Endothelial cell of umbilical vein (primary cell): Measurements from ENCODE around the gene CDK2. TPM values are rescaled to one million over a fixed set of nuclear protein-coding genes. Genes with fewer than 3 reads are reported as not detected.
"Not testable (repeated sequence)": the region's sequence is repeated elsewhere in the genome, so short reads cannot be mapped to it uniquely, and the experiment has no call there.

Source experiments
- BruUV-seq: library from RNA; stranded (reverse); fragments of 400-500 nt; replicated peaks from 2 replicates; lab custom pipeline; 2021; lab: Mats Ljungman, UMichigan
- CTCF ChIA-PET: fragments of 300-600, 350-600 bp; sonication (Branson Sonifier 250); formaldehyde crosslinking; loops from one replicate; lab custom pipeline; 2021; ENCODE audit warnings: antibody characterized with exemption, inconsistent platforms; lab: Charles Lee
- POLR2A ChIA-PET: fragments of 300-600, 350-600 bp; sonication (Branson Sonifier 250); formaldehyde crosslinking; loops from one replicate; lab custom pipeline; 2021; ENCODE audit warnings: antibody characterized with exemption, inconsistent platforms; lab: Charles Lee
- DNase-seq: peaks from one replicate; pipeline ENCODE4 v3.0.0-alpha.2; 2011; ENCODE audit warnings: low read depth, low spot score
- FAIRE-seq: peaks from 2 replicates; lab custom pipeline; 2011; peaks lifted over from hg19 to GRCh38; lab: Jason Lieb, UNC
- H2AFZ ChIP-seq: 2 replicates; pipeline ENCODE4 v1.6.0; 2012; ENCODE audit warnings: low read depth, low read length, control low read depth, inconsistent platforms
- H3K27ac ChIP-seq: 2 replicates; pipeline ENCODE4 v1.5.1; 2011; ENCODE audit warnings: low read depth, mild to moderate bottlenecking, control low read depth, low read length, moderate library complexity; ENCODE audit not compliant: insufficient read depth
- H3K27me3 ChIP-seq, 2 experiments: 2 replicates each; pipeline versions ENCODE4 v1.6.0 to v1.6.1; 2011; ENCODE audit warnings: low read length in 2 of 2, mixed read lengths in 1 of 2; ENCODE audit not compliant: control insufficient read depth in 2 of 2, insufficient read depth in 2 of 2
- H3K36me3 ChIP-seq, 2 experiments: 2 replicates in 1 of 2; 3 replicates in 1 of 2; pipeline ENCODE4 v1.5.1; 2011; ENCODE audit warnings: low read length in 2 of 2, mild to moderate bottlenecking in 1 of 2, moderate library complexity in 1 of 2; ENCODE audit not compliant: control insufficient read depth in 2 of 2, insufficient read depth in 2 of 2; ENCODE audit errors: extremely low read depth in 1 of 2
- H3K4me1 ChIP-seq: 3 replicates; pipeline ENCODE4 v1.5.1; 2011; ENCODE audit warnings: mild to moderate bottlenecking, low read length; ENCODE audit not compliant: control insufficient read depth, insufficient read depth; ENCODE audit errors: extremely low read depth
- H3K4me2 ChIP-seq: 2 replicates; pipeline ENCODE4 v1.6.1; 2011; ENCODE audit warnings: low read length, control low read depth, mixed read lengths; ENCODE audit not compliant: insufficient read depth
- H3K4me3 ChIP-seq, 3 experiments: fragments of 200-600 bp in 1 of 3; sonication (generic), shearing (Covaris generic) in 1 of 3; replicated peaks in 1 of 3; 2 replicates each; pipeline ENCODE4 v1.5.1; 2011 to 2016; ENCODE audit warnings: control low read depth in 3 of 3, low read length in 3 of 3, mild to moderate bottlenecking in 2 of 3, inconsistent platforms in 1 of 3, low read depth in 1 of 3, moderate library complexity in 1 of 3; ENCODE audit not compliant: insufficient read depth in 1 of 3
- H3K79me2 ChIP-seq: 2 replicates; pipeline ENCODE4 v1.6.0; 2012; ENCODE audit warnings: low read length, inconsistent platforms; ENCODE audit not compliant: control insufficient read depth, insufficient read depth
- H3K9ac ChIP-seq: replicated peaks from 2 replicates; pipeline ENCODE3; 2011; ENCODE audit warnings: low read length, control low read depth; ENCODE audit not compliant: insufficient read depth; ENCODE audit errors: extremely low read depth
- H3K9me1 ChIP-seq: replicated peaks from 3 replicates; pipeline ENCODE4 v1.6.0; 2011; ENCODE audit warnings: mild to moderate bottlenecking, low read length; ENCODE audit not compliant: control insufficient read depth, insufficient read depth; ENCODE audit errors: extremely low read depth
- H3K9me3 ChIP-seq: replicated peaks from 2 replicates; pipeline ENCODE4 v1.5.1; 2012; ENCODE audit warnings: low read length, inconsistent platforms; ENCODE audit not compliant: control insufficient read depth, insufficient read depth
- H4K20me1 ChIP-seq: replicated peaks from 2 replicates; pipeline ENCODE3; 2011; ENCODE audit warnings: mild to moderate bottlenecking, low read length; ENCODE audit not compliant: control insufficient read depth, insufficient read depth; ENCODE audit errors: extremely low read depth
- EZH2 ChIP-seq: IDR thresholded peaks from 2 replicates; pipeline ENCODE4 v1.6.1; 2012; ENCODE audit warnings: borderline replicate concordance, low read depth, mild to moderate bottlenecking, moderate library complexity, low read length, inconsistent platforms; ENCODE audit not compliant: severe bottlenecking
- FOS ChIP-seq: IDR thresholded peaks from 2 replicates; pipeline ENCODE4 v1.6.1; 2011; ENCODE audit warnings: mild to moderate bottlenecking, low read length, moderate library complexity, borderline replicate concordance; ENCODE audit not compliant: insufficient read depth
- JUN ChIP-seq: IDR thresholded peaks from 2 replicates; pipeline ENCODE4 v1.6.1; 2011; ENCODE audit warnings: borderline replicate concordance, low read depth; ENCODE audit not compliant: insufficient read length, insufficient read depth
- MAX ChIP-seq: IDR thresholded peaks from 2 replicates; pipeline ENCODE4 v1.6.1; 2011; ENCODE audit not compliant: insufficient read depth, insufficient read length
- MYC ChIP-seq: IDR thresholded peaks from one replicate; pipeline ENCODE4 v1.6.1; 2011; ENCODE audit warnings: mild to moderate bottlenecking, low read depth, low read length
- POLR2A ChIP-seq: IDR thresholded peaks from 2 replicates; pipeline ENCODE4 v1.6.1; 2012; ENCODE audit warnings: low read depth, mild to moderate bottlenecking, control low read depth, low read length
- POLR2AphosphoS5 ChIP-seq: IDR thresholded peaks from 2 replicates; pipeline ENCODE4 v1.6.1; 2012; ENCODE audit warnings: low read depth, mild to moderate bottlenecking, control low read depth, low read length, moderate library complexity; ENCODE audit not compliant: insufficient read depth
- dilution Hi-C: fragments of 300-500 bp; cut with MboI; formaldehyde crosslinking; loops from one replicate; pipeline ENCODE4 v1.15.0; 2019; ENCODE audit warnings: low sequenced_read_pairs; ENCODE audit not compliant: extremely low pct_ligation_motif_present
- intact Hi-C: fragments of 100-400 bp; cut with micrococcal nuclease; formaldehyde crosslinking; loops from one replicate; pipeline ENCODE4 v1.10.0; 2022
- polyA plus RNA-seq, 4 experiments: library from polyadenylated mRNA; depleted of rRNA in 3 of 4; stranded (reverse) in 3 of 4; unstranded in 1 of 4; fragments of >200 nt; gene quantifications; 2 replicates each; pipeline versions ENCODE4 v1.2.1 to v1.2.3, GENCODE V29; 2011 to 2012; ENCODE audit warnings: missing spikeins in 1 of 4
- total RNA-seq: library from RNA; stranded (reverse); gene quantifications from 2 replicates; pipeline ENCODE4 v1.2.3, GENCODE V29; 2021

Gene CDK2
- total and polyA plus RNA-seq, 2 donors (not counting 3 experiments of a cell fraction or from before 2014, with no cell fraction given) = 46.7 to 69.8 TPM

DNA sequence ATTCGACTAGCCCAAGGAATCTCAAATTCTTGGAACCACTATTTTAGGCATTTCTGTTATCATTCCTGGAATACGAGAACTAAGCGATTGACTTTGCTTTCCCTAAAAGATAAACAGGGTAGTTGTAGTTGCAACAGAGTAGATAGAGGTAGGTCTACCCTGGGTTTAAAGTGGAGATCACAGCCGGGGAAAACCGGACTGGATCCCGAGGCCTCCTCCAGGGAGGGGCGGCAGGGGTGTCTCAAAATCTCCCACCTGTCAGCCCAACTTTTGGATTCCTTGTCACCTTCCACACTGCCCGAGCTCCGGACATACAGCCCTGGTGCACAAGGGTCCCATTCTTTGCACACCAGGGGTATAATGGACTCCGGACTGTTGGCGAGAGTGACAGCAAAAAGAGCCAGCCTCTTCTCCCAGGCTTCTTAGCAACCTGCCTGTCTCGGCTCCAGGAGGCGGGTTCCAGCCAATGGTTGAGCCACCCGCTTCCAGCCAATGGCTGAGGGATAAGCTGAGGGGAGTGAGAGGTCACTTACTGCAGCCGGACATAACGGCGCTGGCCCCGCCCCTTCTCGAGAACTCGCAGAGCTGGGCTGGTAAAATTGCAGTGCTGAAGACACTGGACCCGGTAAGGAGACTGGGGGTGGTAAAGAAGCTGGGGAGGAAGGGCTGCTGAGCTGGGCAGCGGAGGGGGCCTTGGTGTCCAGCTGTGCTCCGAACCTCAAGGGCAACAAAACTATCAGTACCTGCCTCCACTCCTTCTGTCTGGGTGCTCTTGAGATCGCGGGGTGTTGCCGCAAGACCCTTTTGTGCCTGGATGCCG, 30.3 kb downstream of the CDK2 start, which contains the start of gene SUOX:
TSS of gene SUOX (plus strand) at position 562 of the 820 bp plus-strand sequence. CDS start 4,946 bp downstream, outside the sequence.
- peak; percentile 98 for DNase-seq
- Histone ChIP-seq H3K27me3 (no peaks in the 10 kb centered on the region), H3K79me2 (no peaks in the 10 kb centered on the region), H4K20me1 (no peaks in the 10 kb centered on the region), H3K36me3 (peaks cover 5 to 14% of the 10 kb centered on the region in 2 experiments), H3K4me1 (peaks cover 10% of the 10 kb centered on the region), H2AFZ (peak within 1 kb of the TSS; percentile 22), H3K27ac (no peak within 1 kb of the TSS), H3K9ac (peak within 1 kb of the TSS; percentile 22), H3K4me2 (peak within 1 kb of the TSS; percentile 74), H3K9me3 (no peaks in the 10 kb centered on the region), H3K9me1 (no peaks in the 10 kb centered on the region), H3K4me3 (peak within 1 kb of the TSS; percentile 17 to 73 (median 40))
- POLR2A ChIA-PET = interaction anchor here (0.5 to 2.2 kb wide), 7 partner anchors 10 to 161 kb away, joined by 3 to 16 read pairs (median 7); partner anchors contain the start of genes MYL6, PA2G4 and RAB5B
- dilution Hi-C loops = no loop called here
- CTCF ChIA-PET = interaction anchor here (0.6 to 7.7 kb wide), 36 partner anchors 8 to 258 kb away, joined by 3 to 295 read pairs (median 6); partner anchors contain the start of genes DGKA, ERBB3, ORMDL2 and PA2G4
- no TSS peak for BruUV-seq
- TF ChIP-seq MYC = no peak
- peak; percentile 41 for TF ChIP-seq POLR2AphosphoS5
- TF ChIP-seq POLR2A = peak; percentile 85
- no peak for TF ChIP-seq FOS
- FAIRE-seq = peak; percentile 98
- intact Hi-C loops = loop anchor here (1.0 kb wide), 6 partner anchors 10 to 121 kb away; partner anchors contain the start of genes PA2G4, RPS26 and ZC3H10

GRCh38 chr12:55997535-55997859, 30.9 kb downstream of the CDK2 start:
- BruUV-seq = no TSS peak
- no peak for DNase-seq
- peak overlapping the region; percentile 1 for H2AFZ ChIP-seq
- intact Hi-C loops (loop anchor here (1.0 kb wide), 2 partner anchors 10 to 44 kb away; partner anchors contain the start of gene RPS26), dilution Hi-C loops (no loop called here)
- POLR2A ChIA-PET = interaction anchor here (0.5 to 2.2 kb wide), 8 partner anchors 9 to 161 kb away, joined by 3 to 16 read pairs (median 8); partner anchors contain the start of genes MYL6, PA2G4 and RAB5B
- no peak for FAIRE-seq
- H3K4me1 ChIP-seq = peaks cover 10% of the 10 kb centered on the region
- H3K9me3 ChIP-seq = no peaks in the 10 kb centered on the region
- no peak overlapping the region for H3K27ac ChIP-seq
- H3K4me2 ChIP-seq = peak overlapping the region; percentile 13
- CTCF ChIA-PET = interaction anchor here (0.6 to 7.7 kb wide), 21 partner anchors 8 to 259 kb away, joined by 3 to 295 read pairs (median 5); partner anchors contain the start of genes PA2G4, RAB5B and SMARCC2
- H3K79me2 ChIP-seq = no peaks in the 10 kb centered on the region
- H3K4me3 ChIP-seq = peak overlapping the region; percentile 1 to 73 (median 40)
- peaks cover 4 to 10% of the 10 kb centered on the region in 2 experiments for H3K36me3 ChIP-seq
- no peak for TF ChIP-seq JUN
- TF ChIP-seq POLR2A = peak; percentile 26
- TF ChIP-seq MAX = no peak
- no peak for TF ChIP-seq MYC
- no peak for TF ChIP-seq EZH2
- H3K9ac ChIP-seq = peak overlapping the region; percentile 22
- H4K20me1 ChIP-seq = no peaks in the 10 kb centered on the region
- H3K9me1 ChIP-seq = no peaks in the 10 kb centered on the region
- no peaks in the 10 kb centered on the region for H3K27me3 ChIP-seq

- FAIRE-seq, H3K9me3 ChIP-seq, H3K4me2 ChIP-seq, H3K4me3 ChIP-seq, dilution Hi-C loops, BruUV-seq, H3K27me3 ChIP-seq, H2AFZ ChIP-seq, H3K79me2 ChIP-seq, H3K9me1 ChIP-seq, DNase-seq, H3K27ac ChIP-seq, H4K20me1 ChIP-seq, H3K9ac ChIP-seq, intact Hi-C loops: not testable (repeated sequence)
- Histone ChIP-seq H3K4me1 (peaks cover 10% of the 10 kb centered on the region), H3K36me3 (peaks cover 2 to 11% of the 10 kb centered on the region in 2 experiments)
- ChIA-PET CTCF (interaction anchor here (7.7 kb wide), 1 partner anchor 28 kb away, joined by 295 read pairs; no protein-coding TSS in a partner anchor), POLR2A (interaction anchor here (0.7 kb wide), 1 partner anchor 321 kb away, joined by 4 read pairs; no protein-coding TSS in a partner anchor)
These were observed 32.9 kb downstream of the CDK2 start for GRCh38 chr12:55999522-55999921.
